ENCODE measurements around the gene ATXN3. TPM values are rescaled to one million over a fixed set of nuclear protein-coding genes. Genes with fewer than 3 reads are reported as not detected.

ATXN3 gene
- polyA plus RNA-seq (2011; rRNA removed) (8.6 and 22.9 TPM in 2 replicates), polyA minus RNA-seq (2011; rRNA and poly(A)+ RNA removed) (6.3 and 7.8 TPM in 2 replicates)

DNA sequence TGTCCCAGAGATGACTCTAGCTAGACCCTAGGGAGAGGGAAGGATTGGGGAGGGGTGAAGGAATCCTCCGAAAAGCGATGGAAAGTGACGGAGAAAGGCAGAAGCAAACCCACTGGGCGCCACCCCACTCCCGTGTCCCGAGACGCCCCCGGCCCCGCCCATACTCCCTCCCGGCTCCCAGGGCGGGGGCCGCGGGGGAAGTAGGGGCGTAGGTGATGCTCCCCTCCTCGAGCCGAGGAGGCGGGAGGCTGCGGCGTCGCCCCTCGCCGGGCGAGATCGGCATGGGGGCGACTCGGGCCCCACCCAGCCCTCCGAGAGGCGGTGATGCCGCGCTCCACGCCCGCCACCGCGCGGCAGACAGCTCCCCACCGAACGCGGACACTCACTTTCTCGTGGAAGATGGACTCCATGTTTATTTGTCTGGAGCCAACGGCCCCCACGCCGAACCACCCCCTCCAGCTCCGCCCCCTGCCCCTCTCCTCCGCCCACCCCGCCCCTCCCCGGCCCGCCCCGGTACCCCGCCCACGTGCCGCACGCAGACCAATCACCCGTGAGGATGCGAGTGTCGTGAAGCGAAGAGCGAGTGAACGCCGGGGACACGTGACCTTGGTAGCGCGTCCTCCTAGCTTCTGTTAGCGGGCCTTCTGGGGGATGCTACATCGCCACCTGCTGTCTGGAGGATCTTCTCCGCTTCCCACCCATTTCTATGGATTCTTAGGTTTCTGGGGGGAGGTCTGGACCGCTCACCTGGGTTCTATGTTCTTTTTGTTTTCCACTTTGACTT, at the start of gene ATXN3:
TSS of gene ATXN3 (minus strand) at position 440 of the 784 bp plus-strand sequence. CDS start at position 410, 30 bp downstream.
- TF ChIP-seq, protein P1, sequence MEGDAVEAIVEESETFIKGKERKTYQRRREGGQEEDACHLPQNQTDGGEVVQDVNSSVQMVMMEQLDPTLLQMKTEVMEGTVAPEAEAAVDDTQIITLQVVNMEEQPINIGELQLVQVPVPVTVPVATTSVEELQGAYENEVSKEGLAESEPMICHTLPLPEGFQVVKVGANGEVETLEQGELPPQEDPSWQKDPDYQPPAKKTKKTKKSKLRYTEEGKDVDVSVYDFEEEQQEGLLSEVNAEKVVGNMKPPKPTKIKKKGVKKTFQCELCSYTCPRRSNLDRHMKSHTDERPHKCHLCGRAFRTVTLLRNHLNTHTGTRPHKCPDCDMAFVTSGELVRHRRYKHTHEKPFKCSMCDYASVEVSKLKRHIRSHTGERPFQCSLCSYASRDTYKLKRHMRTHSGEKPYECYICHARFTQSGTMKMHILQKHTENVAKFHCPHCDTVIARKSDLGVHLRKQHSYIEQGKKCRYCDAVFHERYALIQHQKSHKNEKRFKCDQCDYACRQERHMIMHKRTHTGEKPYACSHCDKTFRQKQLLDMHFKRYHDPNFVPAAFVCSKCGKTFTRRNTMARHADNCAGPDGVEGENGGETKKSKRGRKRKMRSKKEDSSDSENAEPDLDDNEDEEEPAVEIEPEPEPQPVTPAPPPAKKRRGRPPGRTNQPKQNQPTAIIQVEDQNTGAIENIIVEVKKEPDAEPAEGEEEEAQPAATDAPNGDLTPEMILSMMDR (IDR thresholded peaks at IDR 0.05; ENCODE audit: insufficient read depth, low read depth, low read length) = peak; percentile 90
- Histone ChIP-seq H3K4me3 (ENCODE audit: low read depth, low read length) (peak within 1 kb of the TSS; percentile 80), H3K36me3 (ENCODE audit: control insufficient read depth, insufficient read depth, low read length) (no peaks in the 10 kb centered on the region), H3K27me3 (ENCODE audit: control insufficient read depth, insufficient read depth, low read length) (no peaks in the 10 kb centered on the region)
- POLR2A ChIA-PET = interaction anchor here (0.5 to 1.3 kb wide), 4 partner anchors 15 to 67 kb away, joined by 3 to 13 read pairs (median 3); partner anchors contain the start of genes CPSF2, NDUFB1 and TRIP11
- DNase-seq (ENCODE audit: low read depth) = peak; percentile 80
- CTCF ChIA-PET = interaction anchor here (0.6 to 5.5 kb wide), 13 partner anchors 9 to 413 kb away, joined by 3 to 76 read pairs (median 3); partner anchors contain the start of genes CPSF2, NDUFB1 and TRIP11

DNA sequence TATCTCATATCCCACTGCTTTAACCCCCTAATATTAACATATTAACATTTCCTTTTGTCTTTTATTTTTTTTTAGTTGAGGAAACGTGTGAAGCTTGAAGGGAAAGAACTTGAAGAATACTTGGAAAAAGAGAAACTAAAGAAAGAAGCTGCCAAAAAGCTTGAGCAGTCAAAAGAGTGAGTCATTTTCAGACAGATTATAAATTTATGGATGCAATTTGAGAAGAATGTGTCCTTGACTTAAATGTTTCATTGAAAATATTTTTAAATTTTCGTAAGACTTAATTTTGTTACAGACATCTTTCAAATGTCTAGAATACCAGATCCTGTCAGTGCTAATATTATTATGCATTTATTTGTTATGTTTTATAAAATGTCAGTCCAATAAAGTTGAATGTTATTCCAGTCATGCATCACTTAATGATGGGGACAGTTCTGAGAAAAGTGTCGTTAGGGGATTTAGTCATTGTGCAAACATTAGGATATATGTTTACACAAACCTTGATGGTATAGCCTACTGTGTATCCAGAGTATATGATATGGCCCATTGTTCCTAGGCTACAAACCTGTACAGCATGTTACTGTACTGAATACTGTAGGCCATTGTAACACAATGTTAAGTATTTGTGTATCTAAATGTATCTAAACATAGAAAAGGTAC, 48.0 kb upstream of the ATXN3 start:
- peaks cover 5% of the 10 kb centered on the region for H3K36me3 ChIP-seq (ENCODE audit: control insufficient read depth, insufficient read depth, low read length)
- ChIA-PET POLR2A (interaction anchor here (0.7 kb wide), 1 partner anchor 235 kb away, joined by 3 read pairs; no protein-coding TSS in a partner anchor), CTCF (no interaction called here)
- no peak overlapping the region for H3K4me3 ChIP-seq (ENCODE audit: low read depth, low read length)
- DNase-seq (ENCODE audit: low read depth) = no peak
- TF ChIP-seq, protein P1 (IDR thresholded peaks at IDR 0.05; ENCODE audit: insufficient read depth, low read depth, low read length) = no peak
- no peaks in the 10 kb centered on the region for H3K27me3 ChIP-seq (ENCODE audit: control insufficient read depth, insufficient read depth, low read length)

DNA sequence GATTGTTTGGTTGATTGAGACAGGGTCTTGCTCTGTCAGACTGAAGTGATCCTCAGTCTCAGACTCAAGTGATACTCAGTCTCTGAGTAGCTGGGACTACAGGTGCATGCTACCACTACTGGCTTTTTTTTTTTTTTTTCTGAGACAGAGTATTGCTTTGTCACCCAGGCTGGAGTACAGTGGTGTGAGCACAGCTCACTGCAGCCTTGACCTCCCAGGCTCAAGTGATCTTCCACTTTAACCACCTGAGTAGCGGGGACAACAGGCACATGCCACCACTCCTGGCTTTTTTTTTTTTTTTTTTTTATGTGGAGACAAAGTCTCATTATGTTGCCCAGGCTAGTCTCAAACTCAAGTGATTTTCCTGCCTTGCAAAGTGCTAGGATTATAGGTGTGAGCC, 47.2 kb upstream of the ATXN3 start:
- no peaks in the 10 kb centered on the region for H3K27me3 ChIP-seq (ENCODE audit: control insufficient read depth, insufficient read depth, low read length)
- ChIA-PET CTCF (no interaction called here), POLR2A (interaction anchor here (0.7 kb wide), 2 partner anchors 9 to 14 kb away, joined by 3 to 14 read pairs; no protein-coding TSS in a partner anchor)
- TF ChIP-seq, protein P1 (IDR thresholded peaks at IDR 0.05; ENCODE audit: insufficient read depth, low read depth, low read length) = no peak
- peaks cover 6% of the 10 kb centered on the region for H3K36me3 ChIP-seq (ENCODE audit: control insufficient read depth, insufficient read depth, low read length)
- no peak overlapping the region for H3K4me3 ChIP-seq (ENCODE audit: low read depth, low read length)
- DNase-seq (ENCODE audit: low read depth) = no peak

DNA sequence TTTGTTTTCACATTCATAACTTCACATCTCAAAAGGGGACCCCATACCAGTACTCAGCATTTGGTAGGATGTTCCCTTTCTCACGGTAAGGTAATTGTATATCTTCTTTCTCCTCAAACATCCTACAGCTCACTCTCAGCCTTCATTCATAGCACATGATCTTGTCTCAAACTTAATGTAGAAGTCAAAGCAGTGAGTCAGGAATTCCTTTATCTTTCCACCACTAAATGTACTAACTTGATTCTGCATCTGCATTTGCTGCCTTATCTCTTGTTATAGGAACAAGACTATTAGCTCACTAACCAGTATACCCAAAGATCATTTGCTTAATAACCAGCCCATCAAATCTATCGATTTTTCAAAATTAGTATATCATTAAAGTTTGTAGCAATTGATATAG, 38.3 kb upstream of the ATXN3 start:
- no peaks in the 10 kb centered on the region for H3K27me3 ChIP-seq (ENCODE audit: control insufficient read depth, insufficient read depth, low read length)
- peaks cover 8% of the 10 kb centered on the region for H3K36me3 ChIP-seq (ENCODE audit: control insufficient read depth, insufficient read depth, low read length)
- ChIA-PET POLR2A (interaction anchor here (0.5 kb wide), 1 partner anchor 8 kb away, joined by 3 read pairs; no protein-coding TSS in a partner anchor), CTCF (interaction anchor here (0.9 to 1.3 kb wide), 4 partner anchors 10 to 315 kb away, joined by 3 to 6 read pairs (median 4); no protein-coding TSS in a partner anchor)
- no peak for DNase-seq (ENCODE audit: low read depth)
- no peak overlapping the region for H3K4me3 ChIP-seq (ENCODE audit: low read depth, low read length)
- TF ChIP-seq, protein P1 (IDR thresholded peaks at IDR 0.05; ENCODE audit: insufficient read depth, low read depth, low read length) = no peak

DNA sequence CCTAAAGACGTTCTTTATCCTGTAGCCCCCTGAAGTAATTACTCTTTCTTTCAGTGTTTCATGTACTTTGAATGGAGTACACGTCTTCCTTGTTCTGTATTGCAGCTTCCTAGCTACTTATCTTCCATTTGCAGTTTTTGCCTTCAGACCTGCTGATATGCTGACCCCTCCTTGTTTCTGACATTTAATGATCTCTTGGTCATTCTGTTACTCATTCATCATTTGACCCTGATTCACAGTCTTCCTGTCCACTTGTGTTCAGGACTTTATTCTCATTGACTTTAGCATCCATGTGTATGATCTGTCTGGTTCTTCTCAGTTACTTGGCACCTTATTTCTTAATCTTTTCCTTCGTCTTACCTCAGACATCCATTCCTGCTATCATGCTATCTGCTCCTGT, 37.6 kb upstream of the ATXN3 start:
- TF ChIP-seq, protein P1 (IDR thresholded peaks at IDR 0.05; ENCODE audit: insufficient read depth, low read depth, low read length) = no peak
- POLR2A ChIA-PET = no interaction called here
- CTCF ChIA-PET = no interaction called here
- H3K36me3 ChIP-seq (ENCODE audit: control insufficient read depth, insufficient read depth, low read length) = peaks cover 6% of the 10 kb centered on the region
- H3K27me3 ChIP-seq (ENCODE audit: control insufficient read depth, insufficient read depth, low read length) = no peaks in the 10 kb centered on the region
- no peak for DNase-seq (ENCODE audit: low read depth)
- H3K4me3 ChIP-seq (ENCODE audit: low read depth, low read length) = no peak overlapping the region

Data from BJ (cell line).